Astrocyte (in vitro differentiated cells and primary cell): ENCODE data around the gene SMC6.

Experiments
- EZH2 ChIP-seq: IDR thresholded peaks from 2 replicates; pipeline ENCODE4 v1.6.1; 2012; ENCODE audit warnings: mild to moderate bottlenecking, low read length, inconsistent platforms; ENCODE audit not compliant: insufficient read depth
- TF ChIP-seq, protein P1 (sequence below): IDR thresholded peaks from 2 replicates; pipeline ENCODE4 v1.5.1; 2011; ENCODE audit warnings: low read depth, mild to moderate bottlenecking, inconsistent platforms, low read length, moderate library complexity; ENCODE audit not compliant: insufficient read depth

DNA sequence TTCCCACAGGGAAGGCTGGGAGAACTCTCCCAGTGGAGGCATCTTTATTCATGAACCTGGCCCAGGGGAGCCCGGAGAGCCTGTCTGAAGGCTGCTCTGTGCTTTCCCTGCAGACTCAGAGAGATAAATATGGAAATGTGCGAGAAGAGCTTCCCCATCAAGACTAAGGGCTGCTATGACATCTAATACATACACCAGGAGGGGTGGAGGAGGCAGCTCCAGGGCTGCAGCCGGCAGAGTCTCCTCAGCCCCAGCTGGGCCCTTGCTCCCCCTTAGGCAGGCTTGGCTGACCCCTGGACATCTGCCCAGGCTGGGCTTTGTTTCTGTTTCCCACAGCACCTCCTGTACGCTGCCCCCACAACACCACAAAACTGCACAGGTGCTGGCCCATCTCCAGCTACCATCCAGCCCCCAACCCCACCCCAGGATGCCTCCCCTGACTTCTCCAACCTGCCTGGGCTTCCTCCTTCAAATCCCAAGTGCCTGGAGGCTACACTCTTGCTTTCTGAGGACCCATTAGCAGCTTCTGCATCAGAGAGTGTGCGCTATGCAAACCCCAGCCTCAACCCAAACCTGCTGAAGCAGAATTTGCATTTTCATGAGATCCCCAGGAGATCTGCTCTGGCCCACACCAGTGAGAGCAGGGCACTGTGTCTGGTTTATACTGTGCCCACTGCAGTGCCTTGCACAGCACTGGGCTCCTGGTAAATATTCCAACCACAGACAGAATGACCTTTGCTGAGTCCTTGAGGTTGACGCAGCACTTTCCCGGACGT lies 116.3 kb downstream of the SMC6 start:
- TF ChIP-seq, protein P1, sequence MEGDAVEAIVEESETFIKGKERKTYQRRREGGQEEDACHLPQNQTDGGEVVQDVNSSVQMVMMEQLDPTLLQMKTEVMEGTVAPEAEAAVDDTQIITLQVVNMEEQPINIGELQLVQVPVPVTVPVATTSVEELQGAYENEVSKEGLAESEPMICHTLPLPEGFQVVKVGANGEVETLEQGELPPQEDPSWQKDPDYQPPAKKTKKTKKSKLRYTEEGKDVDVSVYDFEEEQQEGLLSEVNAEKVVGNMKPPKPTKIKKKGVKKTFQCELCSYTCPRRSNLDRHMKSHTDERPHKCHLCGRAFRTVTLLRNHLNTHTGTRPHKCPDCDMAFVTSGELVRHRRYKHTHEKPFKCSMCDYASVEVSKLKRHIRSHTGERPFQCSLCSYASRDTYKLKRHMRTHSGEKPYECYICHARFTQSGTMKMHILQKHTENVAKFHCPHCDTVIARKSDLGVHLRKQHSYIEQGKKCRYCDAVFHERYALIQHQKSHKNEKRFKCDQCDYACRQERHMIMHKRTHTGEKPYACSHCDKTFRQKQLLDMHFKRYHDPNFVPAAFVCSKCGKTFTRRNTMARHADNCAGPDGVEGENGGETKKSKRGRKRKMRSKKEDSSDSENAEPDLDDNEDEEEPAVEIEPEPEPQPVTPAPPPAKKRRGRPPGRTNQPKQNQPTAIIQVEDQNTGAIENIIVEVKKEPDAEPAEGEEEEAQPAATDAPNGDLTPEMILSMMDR: no peak
- no peak for TF ChIP-seq EZH2
